Cerebellar cortex (tissue), 1 donor: ENCODE results near the gene FCGBP.
"Not testable (repeated sequence)": the region's sequence is repeated elsewhere in the genome, so short reads cannot be mapped to it uniquely, and the experiment has no call there.

Experiments
- DNase-seq: peaks from one replicate; pipeline ENCODE4 v3.0.0-alpha.2; 2015; ENCODE audit warnings: low spot score

Gene FCGBP

GRCh38 chr19:39890755-39891551, 43.5 kb downstream of the FCGBP start:
- DNase-seq, result no peak

GRCh38 chr19:39889872-39890754, 44.3 kb downstream of the FCGBP start:
- DNase-seq, result not testable (repeated sequence)

- DNase-seq, result not testable (repeated sequence)
These were observed 46.9 kb downstream of the FCGBP start for GRCh38 chr19:39887456-39887951.

GRCh38 chr19:39885821-39886554, 48.4 kb downstream of the FCGBP start:
- DNase-seq, result not testable (repeated sequence)

- DNase-seq, result not testable (repeated sequence)
These were observed 49.7 kb downstream of the FCGBP start for GRCh38 chr19:39884721-39885120.
